ENCODE measurements around the gene CR1.
"Not testable (repeated sequence)": the region's sequence is repeated elsewhere in the genome, so short reads cannot be mapped to it uniquely, and the experiment has no call there.

GRCh38 chr1:207680590-207681388, 184.8 kb downstream of the CR1 start:
- TF ChIP-seq EZH2phosphoT487 (IDR thresholded peaks at IDR 0.05; ENCODE audit: borderline replicate concordance); RAD21 (IDR thresholded peaks at IDR 0.05; ENCODE audit: low read depth); CTCF (IDR thresholded peaks at IDR 0.05 in 2 of 3, conservative IDR thresholded peaks at IDR 0.05 in 1 of 3; ENCODE audit: borderline replicate concordance in 1 of 3, insufficient read depth in 1 of 3, low read depth in 2 of 3, low read length in 2 of 3); EZH2 (IDR thresholded peaks at IDR 0.05): not testable (repeated sequence)

All from HCT116 (cell line).